GM21723 (cell line): ENCODE results near the gene PNKD.

Experiments
- ATAC-seq: cut with Tn5 transposase; IDR thresholded peaks from one replicate; pipeline ENCODE4 v1.9.1; 2021; ENCODE audit warnings: mild to moderate bottlenecking, moderate library complexity; ENCODE audit not compliant: unreplicated experiment

Gene PNKD, protein sequence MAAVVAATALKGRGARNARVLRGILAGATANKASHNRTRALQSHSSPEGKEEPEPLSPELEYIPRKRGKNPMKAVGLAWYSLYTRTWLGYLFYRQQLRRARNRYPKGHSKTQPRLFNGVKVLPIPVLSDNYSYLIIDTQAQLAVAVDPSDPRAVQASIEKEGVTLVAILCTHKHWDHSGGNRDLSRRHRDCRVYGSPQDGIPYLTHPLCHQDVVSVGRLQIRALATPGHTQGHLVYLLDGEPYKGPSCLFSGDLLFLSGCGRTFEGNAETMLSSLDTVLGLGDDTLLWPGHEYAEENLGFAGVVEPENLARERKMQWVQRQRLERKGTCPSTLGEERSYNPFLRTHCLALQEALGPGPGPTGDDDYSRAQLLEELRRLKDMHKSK

DNA sequence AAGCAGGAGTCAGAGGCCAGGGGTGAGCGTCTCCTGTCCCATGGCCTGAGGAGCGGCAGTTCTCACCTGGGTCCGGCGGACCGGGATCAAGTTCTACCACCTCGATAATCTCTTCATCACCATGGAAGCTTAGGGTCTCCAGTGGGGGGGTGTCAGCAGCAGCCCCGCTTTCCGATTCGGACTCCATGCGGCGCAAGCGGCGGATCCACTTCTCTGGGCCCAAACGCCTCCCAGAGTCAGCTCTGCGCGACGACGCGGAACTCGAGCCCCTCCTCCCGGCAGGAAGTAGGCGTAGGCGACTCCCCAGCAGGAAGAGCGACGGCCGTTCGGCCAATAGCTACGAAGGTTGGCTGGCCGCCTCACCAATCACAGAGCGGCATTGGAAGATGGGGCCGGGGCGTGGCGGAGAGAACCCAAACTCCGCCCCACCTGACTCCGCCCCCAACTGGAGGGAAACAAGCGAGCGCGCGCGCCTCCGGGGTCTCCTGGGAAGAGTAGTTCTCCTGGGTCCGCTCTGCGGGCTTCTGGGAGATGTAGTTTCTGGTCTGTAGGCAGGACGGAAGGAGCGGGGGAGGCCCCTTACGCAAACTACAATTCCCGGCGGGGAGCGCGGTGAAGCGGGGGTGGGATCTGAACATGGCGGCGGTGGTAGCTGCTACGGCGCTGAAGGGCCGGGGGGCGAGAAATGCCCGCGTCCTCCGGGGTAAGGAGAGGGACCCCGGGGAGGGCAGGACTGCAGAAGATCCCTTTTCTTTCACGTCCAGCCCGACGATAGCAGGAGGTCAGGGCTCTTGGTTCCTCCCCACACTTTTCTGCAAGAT lies at the start of gene PNKD, which contains the start of gene AAMP:
PNKD (plus strand) TSS at position 620 of the 821 bp plus-strand sequence; CDS start at position 637, 17 bp downstream.
AAMP (minus strand) TSS at position 238 of the 821 bp plus-strand sequence; CDS start at position 187, 51 bp downstream.
- ATAC-seq, result peak; percentile 88

DNA sequence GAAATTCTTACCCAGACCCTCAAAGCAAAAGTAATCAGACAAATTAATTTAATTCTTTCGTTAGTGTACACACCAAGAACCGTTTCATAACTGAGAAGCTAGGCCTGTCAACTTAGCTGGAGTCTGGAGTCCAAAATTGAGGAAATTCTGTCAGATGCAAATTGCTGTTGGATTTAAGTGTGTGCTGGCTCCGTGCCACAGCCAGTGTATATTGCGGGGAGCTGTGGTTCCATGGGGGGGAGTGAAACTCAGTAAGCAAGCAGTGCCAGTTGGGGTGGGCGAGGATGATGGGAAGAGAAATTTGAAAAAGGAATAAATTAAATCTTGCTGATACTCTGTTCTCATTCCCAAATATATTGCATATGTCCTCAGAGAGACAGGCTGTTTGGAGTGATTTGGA lies 49.3 kb upstream of the PNKD start:
- ATAC-seq, result no peak

DNA sequence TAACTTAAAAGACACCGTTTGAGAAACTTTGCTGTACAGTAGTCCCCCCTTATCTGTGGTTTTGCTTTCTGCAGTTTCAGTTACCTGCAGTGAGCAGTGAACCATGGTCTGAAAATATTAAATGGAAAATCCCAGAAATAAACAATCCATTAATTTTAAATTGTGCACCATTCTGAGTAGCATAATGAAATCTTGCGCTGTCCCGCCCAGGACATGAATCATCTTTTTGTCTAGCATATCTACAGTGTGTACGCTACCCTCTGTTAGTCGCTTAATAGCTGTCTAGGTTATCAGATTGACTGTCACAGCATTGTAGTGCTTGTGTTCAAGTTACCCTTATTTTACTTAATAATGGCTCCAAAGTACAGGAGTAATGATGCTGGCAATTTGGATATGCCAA lies 47.3 kb upstream of the PNKD start:
- no peak for ATAC-seq

DNA sequence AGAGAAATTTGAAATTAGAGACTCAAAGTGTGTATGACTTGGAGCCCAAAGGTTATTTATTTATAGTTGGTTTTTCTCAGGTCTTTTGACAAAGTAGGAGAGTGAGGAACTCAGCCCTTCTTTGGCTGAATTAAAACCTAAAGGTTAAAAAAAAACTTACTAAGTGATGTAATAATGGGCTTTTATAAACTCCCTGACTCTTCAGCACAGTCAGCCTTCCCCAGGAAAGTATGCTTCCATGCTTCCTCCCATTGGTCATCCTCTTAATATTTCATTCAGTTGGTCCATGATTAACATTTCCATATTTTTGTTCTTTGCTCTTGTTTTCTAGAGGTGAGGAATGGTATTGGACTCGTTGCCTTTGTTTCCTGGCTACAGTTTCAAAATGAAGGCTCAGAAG lies 46.1 kb upstream of the PNKD start:
- ATAC-seq, result no peak

DNA sequence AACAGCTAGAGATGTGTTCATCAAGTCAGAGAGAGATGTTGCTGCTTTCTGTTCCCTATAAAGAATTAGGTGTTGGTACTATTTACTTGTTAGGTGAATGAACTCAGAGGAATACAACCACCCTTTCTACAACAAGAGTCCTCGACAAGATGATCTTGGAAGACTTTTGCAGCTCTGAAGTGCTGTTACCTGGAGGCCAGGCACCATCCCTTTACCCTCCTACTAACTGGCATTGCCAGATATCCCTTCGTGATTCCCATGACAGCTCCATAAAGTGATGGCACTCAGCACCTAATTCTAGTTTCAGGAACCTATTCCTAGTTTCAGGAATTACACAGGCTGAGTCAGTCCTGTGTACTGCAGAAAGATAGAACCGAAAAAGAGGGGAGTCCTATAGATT lies 43.4 kb upstream of the PNKD start:
- ATAC-seq, result no peak

DNA sequence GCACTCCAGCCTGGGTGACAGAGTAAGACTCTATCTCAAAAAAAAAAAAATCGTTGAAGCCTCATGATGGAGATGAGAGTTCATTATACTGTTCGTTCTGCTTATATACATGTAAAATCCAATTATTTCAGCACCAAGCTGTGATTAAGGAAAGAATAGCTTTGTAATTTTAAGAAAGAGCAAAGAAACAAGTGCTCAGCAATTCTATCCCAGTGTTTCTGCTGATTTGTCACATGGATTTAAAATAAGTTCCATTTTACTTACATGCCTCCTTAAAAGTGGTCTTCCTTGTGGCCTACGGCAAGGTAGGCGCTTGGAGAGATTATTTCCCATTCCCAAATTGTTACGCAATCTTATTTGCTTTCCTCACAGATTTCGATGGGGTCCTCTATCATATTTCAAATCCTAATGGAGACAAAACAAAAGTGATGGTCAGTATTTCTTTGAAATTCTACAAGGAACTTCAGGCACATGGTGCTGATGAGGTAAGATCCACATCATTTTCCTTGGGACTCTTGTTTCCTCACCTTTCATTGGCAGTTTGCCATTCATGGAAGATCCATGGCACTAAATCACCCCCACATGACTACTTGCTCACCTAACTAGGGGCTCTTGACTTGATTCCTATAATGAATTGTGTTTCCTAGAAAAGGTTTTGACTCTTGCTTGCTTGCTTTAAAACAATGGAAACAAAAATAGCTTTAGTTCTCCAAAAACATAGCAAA lies 41.8 kb upstream of the PNKD start:
- peak; percentile 4 for ATAC-seq

DNA sequence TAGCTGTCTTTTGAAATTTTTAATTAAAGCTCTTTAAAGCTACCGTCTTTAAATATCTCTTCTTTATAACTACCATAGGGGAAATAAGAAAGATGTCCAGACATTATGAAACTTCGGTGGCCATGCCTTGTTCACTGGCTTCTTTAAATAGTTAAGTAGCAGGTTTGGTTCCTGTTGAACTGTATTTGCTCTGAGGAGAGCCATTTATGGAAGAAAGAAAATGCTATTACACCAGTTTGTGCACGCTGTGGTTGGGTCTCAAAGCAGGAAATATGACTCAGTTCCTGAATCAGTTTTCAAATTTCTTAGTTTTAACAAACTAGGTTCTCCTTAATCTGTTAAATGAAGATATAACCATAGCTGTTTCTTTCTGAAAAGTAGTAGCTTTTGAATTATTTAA lies 41.1 kb upstream of the PNKD start:
- peak; percentile 92 for ATAC-seq

DNA sequence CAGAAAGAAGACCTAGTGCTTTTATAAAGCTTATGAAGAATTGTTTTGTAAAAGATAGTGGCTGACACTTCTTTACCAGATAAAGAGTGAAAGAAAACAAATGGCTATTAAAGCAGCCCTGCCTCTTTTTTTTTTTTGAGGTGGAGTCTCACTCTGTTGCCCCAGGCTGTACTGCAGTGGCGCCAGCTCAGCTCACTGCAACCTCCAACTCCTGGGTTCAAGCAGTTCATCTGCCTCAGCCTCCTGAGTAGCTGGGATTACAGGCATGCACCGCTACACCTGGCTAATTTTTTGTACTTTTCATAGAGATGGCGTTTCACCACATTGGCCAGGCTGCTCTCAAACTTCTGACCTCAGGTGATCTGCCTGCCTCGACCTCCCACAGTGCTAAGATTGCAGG lies 40.5 kb upstream of the PNKD start:
- no peak for ATAC-seq

DNA sequence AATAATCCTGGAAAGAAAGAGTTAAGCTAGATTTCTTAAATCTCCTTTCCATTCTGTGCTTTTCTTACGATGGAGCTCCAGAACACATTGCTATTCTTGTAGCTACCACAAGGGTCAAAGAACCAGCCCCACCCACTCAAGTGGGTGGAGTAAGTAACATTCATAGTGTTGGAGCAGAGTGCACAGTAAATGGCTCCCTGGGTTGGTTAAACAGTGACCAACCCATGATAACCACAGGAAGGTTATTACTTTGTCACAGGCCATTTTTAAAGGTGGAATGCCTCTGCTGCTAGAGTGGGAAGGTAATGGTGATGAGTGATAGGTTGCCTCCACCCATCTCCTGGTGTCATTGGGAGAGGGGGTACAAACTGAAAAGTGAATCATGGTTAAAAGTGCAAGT lies 39.4 kb upstream of the PNKD start:
- no peak for ATAC-seq

DNA sequence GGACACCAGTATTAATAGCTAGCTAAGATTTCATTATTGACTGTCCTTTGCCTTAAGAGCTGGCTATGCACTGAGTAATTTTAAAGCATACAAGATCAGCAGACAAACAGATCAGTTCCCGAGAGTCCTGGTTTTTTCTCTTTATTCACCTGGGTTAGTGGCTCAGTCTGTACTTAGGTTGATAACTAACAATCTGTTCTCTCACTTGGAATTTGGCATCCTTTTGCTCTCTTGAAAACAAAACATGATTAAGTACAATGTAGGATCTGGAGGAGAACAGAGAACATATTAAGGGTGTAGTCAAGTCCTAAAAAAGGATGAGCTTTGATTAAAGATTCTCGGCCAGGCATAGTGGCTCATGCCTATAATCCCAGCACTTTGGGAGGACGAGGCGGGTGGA lies 36.8 kb upstream of the PNKD start:
- ATAC-seq, result no peak

DNA sequence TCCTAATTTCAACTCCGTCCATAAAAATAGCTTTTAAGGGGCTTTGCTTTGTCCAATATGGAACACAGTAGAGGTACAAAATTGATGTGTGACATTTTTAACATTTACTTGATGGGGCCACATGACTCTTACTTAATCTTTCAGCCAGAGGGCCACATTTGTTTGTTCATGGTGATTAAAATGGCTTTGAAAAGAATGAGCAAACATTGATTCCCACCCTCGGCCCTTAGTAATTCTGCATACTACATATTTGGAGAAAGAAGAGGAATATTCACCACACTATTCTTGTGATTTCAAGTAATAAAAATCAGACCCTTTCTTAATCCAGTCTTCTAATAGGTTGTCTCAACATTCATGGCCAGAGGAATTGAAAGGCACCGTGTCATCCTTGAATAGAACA lies 35.8 kb upstream of the PNKD start:
- no peak for ATAC-seq

DNA sequence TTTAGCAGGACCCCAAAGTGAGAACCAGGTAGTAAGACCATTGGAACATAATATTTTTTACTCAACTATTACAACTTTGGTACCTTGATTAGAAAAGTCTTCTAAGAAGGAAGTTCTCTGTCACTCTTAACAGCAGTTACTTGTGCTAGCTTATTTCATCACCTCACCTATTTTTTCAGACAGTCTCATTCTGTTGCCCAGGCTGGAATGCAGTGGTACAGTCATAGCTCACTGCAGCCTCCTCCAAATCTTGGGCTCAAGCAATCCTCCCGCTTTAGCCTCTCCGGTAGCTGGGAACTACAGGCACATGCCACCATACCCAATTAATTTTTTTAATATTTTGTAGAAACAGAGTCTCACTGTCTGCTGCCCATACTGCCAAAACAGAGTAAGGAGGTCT lies 35.3 kb upstream of the PNKD start:
- no peak for ATAC-seq

DNA sequence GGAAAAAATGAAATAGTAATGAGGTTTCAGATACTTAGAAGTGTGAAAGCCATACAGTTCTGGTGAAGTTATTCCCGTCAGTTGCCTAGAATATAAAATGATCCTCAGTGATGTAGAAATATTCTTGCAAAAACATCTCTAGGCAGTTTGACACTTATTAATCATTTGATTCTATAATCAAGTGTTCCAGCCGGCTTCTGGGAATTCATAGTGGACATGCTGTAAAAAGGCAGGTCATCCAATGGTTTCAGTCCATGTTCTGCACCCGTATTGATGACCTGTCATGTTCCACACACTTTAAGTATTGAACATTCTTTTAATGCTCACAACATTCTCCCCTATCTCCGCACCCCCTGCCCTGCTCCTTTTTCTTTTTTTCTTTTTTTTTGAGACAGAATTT lies 33.5 kb upstream of the PNKD start:
- no peak for ATAC-seq

DNA sequence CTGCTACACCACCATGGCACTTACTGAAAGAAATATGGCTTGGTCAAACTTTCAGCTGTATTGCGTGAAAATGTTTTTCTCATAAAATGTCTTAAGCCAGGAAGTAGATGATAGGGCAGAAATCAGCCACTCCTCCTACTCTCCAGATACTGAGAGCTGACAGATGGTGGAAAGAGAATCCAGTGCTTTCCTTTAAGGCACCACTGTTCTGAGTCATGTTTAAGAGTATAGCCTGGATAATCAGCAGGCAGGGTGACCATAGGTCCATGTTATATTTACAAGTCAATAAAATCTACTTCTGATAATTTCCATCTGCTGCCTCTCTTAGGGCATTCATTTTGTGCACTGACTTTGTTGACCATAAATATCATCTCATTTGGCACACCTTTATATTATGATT lies 31.4 kb upstream of the PNKD start:
- no peak for ATAC-seq

DNA sequence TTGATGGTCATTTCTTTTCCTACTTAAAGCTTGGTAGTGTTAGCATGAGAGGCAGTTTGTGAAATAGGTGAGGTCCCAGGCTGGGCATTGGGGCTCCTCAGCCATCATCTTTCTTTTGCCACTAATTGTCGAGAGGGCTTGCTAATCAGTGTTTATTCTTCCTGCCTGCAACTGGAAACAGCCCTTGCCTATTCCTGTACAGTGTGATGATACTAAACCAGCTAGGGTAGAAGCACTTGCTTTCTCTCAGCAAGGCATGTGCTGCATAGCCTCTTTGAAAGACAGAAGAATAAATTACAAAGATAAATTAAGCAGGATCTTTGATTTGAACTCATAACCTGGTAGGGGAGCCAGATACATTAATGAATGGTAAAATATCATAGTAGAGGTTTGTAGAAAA lies 26.1 kb upstream of the PNKD start:
- no peak for ATAC-seq

DNA sequence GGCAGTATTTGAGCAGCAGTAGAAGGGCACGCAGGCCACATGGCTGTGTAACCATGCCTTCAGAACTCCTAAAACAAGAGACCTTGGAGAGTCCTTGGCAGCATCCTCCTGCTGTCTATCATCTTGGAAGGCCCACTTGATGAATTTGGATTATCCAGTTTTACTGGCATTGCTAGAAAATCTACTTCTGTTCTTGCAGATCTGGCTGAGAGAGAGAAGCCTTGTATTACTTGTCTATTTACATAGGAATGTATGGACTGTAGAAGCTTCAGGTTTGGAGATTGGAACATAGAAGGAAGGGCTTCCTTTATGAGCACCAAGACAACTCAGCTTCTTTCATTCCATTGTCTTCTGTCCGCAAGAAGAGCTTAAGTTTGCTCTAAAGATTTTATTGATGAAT lies 25.7 kb upstream of the PNKD start:
- no peak for ATAC-seq

DNA sequence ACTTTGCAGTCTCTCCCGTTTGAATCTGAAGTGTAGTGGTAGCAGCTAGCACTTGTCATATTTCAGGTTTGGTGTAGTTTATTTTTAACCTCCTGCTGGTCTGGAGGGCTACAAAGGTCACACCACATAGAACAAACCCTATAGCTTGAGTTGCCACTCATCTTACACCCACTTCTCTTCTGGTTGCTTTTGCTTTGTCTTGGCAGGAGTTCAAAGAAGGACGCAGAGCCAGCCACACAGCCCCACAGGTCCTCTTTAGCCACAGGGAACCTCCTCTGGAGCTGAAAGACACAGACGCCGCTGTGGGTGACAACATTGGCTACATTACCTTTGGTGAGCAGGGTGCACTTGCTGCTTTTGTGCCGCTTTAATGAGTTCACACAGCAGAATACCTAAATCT lies 25.1 kb upstream of the PNKD start:
- ATAC-seq, result no peak

DNA sequence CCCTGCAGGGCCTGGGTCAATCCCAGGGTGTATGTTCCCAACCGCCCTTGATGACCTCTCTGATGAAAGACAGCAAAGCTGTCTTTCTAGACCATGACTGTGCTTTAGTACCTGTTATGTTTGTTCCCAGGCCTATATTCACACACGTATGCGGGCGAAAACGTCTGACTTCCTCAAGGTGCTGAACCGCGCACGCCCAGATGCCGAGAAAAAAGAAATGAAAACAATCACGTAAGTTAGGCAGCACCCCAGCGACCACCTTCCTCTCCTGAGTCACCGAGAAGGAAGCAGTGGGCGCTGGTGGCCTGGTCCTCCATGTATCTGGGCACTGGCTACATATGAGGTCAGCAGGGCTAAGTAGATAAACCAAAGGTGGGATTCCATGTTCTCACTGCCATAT lies 20.6 kb upstream of the PNKD start:
- no peak for ATAC-seq

DNA sequence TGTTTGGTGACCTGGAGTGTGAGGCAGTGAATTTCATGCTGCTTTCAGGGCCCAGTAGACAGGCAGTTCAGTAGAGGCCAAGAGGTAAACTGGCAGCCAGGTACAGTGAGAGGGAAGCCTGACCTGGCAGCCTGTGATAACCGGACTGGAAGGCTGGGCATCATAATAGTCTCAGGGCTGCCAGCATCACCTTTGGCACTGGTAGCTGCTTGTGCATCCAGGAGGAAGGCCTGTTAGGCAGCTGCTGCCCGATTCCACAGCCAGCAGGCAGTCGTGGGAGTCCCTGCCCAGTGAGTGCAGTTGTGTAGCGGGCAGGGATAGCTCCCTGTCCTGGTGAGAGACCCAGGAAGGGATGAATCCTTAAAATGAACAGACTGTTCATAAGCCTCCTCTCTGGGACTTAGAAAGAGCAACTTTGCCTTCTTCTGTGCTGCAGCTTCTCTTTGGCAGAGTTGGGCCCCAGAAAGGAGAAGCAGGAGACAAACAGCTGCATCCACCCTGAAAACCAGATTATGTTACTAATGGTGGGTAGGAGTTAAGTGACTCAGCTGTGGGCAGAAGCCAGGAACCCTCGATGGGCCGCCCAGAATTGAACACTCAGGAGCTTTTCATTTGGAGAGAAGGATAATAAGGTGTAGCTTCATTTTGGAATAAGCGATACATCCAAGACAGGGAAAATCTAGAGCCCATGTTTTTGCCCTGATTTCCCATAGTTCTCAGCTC lies 17.6 kb upstream of the PNKD start:
- ATAC-seq, result no peak

DNA sequence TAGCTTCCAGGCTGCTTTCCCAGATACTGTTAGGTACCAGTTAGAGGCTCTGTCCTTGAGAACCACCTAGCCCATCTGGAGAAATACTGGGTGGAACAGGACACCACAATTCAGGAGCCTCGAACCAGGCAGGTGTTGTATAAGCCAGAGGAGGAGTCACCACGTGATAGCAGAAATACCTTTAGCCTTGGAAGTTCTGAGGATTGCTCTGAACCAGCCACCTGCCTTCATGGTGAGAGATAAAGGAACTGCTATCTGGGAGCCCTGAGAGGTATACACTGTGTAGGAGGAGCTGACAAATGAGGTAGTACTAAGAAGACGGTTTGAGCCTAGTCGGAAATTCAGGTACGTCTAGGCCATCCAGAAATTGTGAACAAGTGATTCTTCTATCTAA lies 17.1 kb upstream of the PNKD start:
- no peak for ATAC-seq

DNA sequence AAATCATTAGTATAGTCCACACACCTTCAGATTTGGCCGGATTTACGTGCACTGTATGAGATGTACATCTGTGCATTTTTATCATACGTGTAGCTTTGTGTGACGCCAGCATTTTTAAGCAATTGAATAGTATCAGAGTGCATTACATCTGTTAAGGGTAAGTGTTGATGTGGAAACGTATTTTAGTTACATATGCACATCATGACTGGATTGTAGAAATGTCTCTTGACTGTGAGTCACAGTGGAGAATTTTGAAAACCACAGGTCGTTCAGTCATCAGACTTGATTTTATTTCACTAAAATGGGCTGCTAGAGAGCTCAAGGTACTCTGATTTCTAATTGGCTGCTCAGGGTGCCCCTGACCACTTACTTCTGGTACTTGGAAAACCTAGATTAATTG lies 14.9 kb upstream of the PNKD start:
- ATAC-seq, result no peak
